Fibroblast of lung (primary cell): Measurements from ENCODE around the gene PALMD. TPM values are rescaled to one million over a fixed set of nuclear protein-coding genes. Genes with fewer than 3 reads are reported as not detected.

Experiments
- DNase-seq, 2 donors: peaks; one replicate each; pipeline versions ENCODE4 v3.0.0 to v3.0.0-alpha.2; 2010; ENCODE audit warnings: low read depth in 2 of 2
- H2AFZ ChIP-seq: 2 replicates; pipeline ENCODE4 v1.5.1; 2012; ENCODE audit warnings: low read length, control low read depth, inconsistent platforms
- H3K27ac ChIP-seq: 2 replicates; pipeline ENCODE4 v1.5.1; 2011; ENCODE audit warnings: low read length, control low read depth; ENCODE audit not compliant: insufficient read depth
- H3K27me3 ChIP-seq: 2 replicates; pipeline ENCODE4 v1.5.1; 2011; ENCODE audit warnings: mild to moderate bottlenecking, low read length; ENCODE audit not compliant: control insufficient read depth, insufficient read depth
- H3K36me3 ChIP-seq: 2 replicates; pipeline ENCODE4 v1.5.1; 2011; ENCODE audit warnings: low read length; ENCODE audit not compliant: control insufficient read depth, insufficient read depth
- H3K4me1 ChIP-seq: 2 replicates; pipeline ENCODE4 v1.5.1; 2011; ENCODE audit warnings: low read length; ENCODE audit not compliant: control insufficient read depth, insufficient read depth; ENCODE audit errors: extremely low read depth
- H3K4me2 ChIP-seq: 2 replicates; pipeline ENCODE4 v1.5.1; 2011; ENCODE audit warnings: low read length, control low read depth; ENCODE audit not compliant: insufficient read depth; ENCODE audit errors: extremely low read depth
- H3K4me3 ChIP-seq, 4 experiments: fragments of 200-600 bp in 1 of 4; sonication (generic) in 1 of 4; replicated peaks in 1 of 4; 2 replicates each; pipeline ENCODE4 v1.5.1; 2011 to 2016; ENCODE audit warnings: low read length in 4 of 4, low read depth in 3 of 4, mild to moderate bottlenecking in 3 of 4, control low read depth in 2 of 4, inconsistent platforms in 1 of 4, mixed read lengths in 1 of 4; ENCODE audit not compliant: insufficient read depth in 1 of 4; ENCODE audit errors: control extremely low read depth in 1 of 4
- H3K79me2 ChIP-seq: 2 replicates; pipeline ENCODE4 v1.5.1; 2012; ENCODE audit warnings: mild to moderate bottlenecking, low read length, inconsistent platforms; ENCODE audit not compliant: control insufficient read depth, insufficient read depth
- H3K9ac ChIP-seq: 2 replicates; pipeline ENCODE4 v1.5.1; 2011; ENCODE audit warnings: mild to moderate bottlenecking, low read length, control low read depth; ENCODE audit not compliant: insufficient read depth
- H3K9me3 ChIP-seq: 2 replicates; pipeline ENCODE4 v1.5.1; 2012; ENCODE audit warnings: low read depth, low read length; ENCODE audit not compliant: control insufficient read depth, insufficient read depth
- H4K20me1 ChIP-seq: 2 replicates; pipeline ENCODE4 v1.5.1; 2011; ENCODE audit warnings: low read length; ENCODE audit not compliant: control insufficient read depth, insufficient read depth; ENCODE audit errors: extremely low read depth
- EZH2 ChIP-seq: IDR thresholded peaks from 2 replicates; pipeline ENCODE4 v1.5.1; 2012; ENCODE audit warnings: low read length, control low read depth, mild to moderate bottlenecking; ENCODE audit errors: missing control alignments
- polyA plus RNA-seq, 2 donors: library from polyadenylated mRNA; depleted of rRNA in 1 of 2; stranded (reverse) in 1 of 2; unstranded in 1 of 2; fragments of >200 nt; gene quantifications; 2 replicates each; pipeline ENCODE4 v1.2.1, GENCODE V29; 2011 to 2012; ENCODE audit warnings: missing spikeins in 1 of 2
- total RNA-seq: library from RNA; depleted of rRNA; stranded (reverse); fragments of >200 nt; gene quantifications from 2 replicates; pipeline ENCODE4 v1.2.1, GENCODE V29; 2014
- TF ChIP-seq, protein P1 (sequence below), 2 donors: IDR thresholded peaks in 1 of 2; conservative IDR thresholded peaks in 1 of 2; 1 replicate in 1 of 2; 2 replicates in 1 of 2; pipeline ENCODE4 v1.5.1; 2011 to 2012; ENCODE audit warnings: low read length in 2 of 2, control low read depth in 1 of 2, inconsistent platforms in 1 of 2, low read depth in 1 of 2, mild to moderate bottlenecking in 1 of 2

The PALMD gene
- total and polyA plus RNA-seq, 2 donors (not counting 1 experiment from before 2014, with no cell fraction given): 1.5 to 31.0 TPM

DNA sequence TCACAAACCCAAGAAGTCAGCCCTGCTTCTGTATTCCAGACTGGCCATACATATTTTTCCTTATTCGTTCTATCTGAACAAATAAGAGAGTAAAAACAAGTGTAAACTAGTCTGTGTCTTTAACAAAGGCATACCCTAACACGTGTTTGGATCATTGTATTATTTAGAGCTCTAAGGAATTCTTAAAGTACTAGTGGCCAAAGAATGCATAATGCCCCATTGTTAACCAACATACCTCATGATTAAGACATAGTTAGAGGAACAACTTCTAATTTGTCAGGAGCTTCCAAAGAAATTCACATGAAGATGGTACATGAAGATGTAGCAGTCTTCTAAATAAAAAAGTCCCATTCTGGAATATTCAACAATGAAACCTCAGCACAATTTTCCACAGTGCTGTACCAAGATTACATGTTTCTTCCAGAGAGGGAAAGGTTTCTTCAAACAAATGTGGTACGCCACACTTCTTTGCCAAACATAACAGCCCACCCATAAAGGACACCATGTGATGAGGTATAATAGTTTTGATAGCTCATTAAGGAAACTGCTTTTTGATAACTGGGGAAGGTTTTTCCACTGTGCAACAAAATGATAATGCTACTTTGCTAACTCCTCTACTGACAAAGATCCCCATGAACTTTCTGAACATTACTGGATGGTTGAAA, 5.0 kb downstream of the PALMD start:
- Histone ChIP-seq H3K4me2 (no peak overlapping the region), H3K9ac (no peak overlapping the region)

DNA sequence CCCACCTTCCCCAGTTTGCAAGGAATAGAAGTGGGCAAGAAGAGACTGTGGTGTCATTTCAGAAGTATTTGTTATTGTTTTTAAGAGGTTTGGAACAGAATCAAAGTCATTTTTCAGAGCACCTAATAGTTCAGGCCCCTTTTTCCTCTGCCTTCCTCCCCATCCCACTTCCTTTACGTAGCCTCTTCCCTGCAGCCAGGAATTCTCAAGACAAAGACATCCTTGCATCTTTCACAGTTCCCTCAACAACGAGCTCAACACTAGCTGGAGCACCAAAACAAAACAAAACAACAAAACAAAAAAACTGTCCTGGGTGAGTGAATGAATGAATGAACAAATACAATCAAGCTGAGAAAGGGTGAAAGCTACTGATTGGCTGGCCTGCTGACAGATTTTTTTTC, 7.0 kb downstream of the PALMD start:
- Histone ChIP-seq H3K4me3 (no peak overlapping the region), H3K36me3 (no peaks in the 10 kb centered on the region), H3K4me2 (no peak overlapping the region), H2AFZ (no peak overlapping the region), H3K27me3 (no peaks in the 10 kb centered on the region), H3K9me3 (no peaks in the 10 kb centered on the region), H3K27ac (no peak overlapping the region), H3K79me2 (no peaks in the 10 kb centered on the region), H4K20me1 (no peaks in the 10 kb centered on the region), H3K9ac (no peak overlapping the region), H3K4me1 (no peaks in the 10 kb centered on the region)
- DNase-seq: peak in 1 of 2 donors; percentile 82
- TF ChIP-seq, protein P1, sequence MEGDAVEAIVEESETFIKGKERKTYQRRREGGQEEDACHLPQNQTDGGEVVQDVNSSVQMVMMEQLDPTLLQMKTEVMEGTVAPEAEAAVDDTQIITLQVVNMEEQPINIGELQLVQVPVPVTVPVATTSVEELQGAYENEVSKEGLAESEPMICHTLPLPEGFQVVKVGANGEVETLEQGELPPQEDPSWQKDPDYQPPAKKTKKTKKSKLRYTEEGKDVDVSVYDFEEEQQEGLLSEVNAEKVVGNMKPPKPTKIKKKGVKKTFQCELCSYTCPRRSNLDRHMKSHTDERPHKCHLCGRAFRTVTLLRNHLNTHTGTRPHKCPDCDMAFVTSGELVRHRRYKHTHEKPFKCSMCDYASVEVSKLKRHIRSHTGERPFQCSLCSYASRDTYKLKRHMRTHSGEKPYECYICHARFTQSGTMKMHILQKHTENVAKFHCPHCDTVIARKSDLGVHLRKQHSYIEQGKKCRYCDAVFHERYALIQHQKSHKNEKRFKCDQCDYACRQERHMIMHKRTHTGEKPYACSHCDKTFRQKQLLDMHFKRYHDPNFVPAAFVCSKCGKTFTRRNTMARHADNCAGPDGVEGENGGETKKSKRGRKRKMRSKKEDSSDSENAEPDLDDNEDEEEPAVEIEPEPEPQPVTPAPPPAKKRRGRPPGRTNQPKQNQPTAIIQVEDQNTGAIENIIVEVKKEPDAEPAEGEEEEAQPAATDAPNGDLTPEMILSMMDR (conservative IDR thresholded peaks at IDR 0.05 in 1 of 2, IDR thresholded peaks at IDR 0.05 in 1 of 2; ENCODE audit: low read depth in 1 of 2, low read length in 2 of 2): no peak
- no peak for TF ChIP-seq EZH2

More for the DNA sequence above, 5.0 kb downstream of the PALMD start:
- no peak for TF ChIP-seq EZH2
- TF ChIP-seq, protein P1 (conservative IDR thresholded peaks at IDR 0.05 in 1 of 2, IDR thresholded peaks at IDR 0.05 in 1 of 2; ENCODE audit: low read depth in 1 of 2, low read length in 2 of 2): no peak
- no peaks in the 10 kb centered on the region for H3K27me3 ChIP-seq
- no peaks in the 10 kb centered on the region for H3K9me3 ChIP-seq
- DNase-seq: peak in 1 of 2 donors; percentile 75
- H3K36me3 ChIP-seq: no peaks in the 10 kb centered on the region
- H3K27ac ChIP-seq: no peak overlapping the region
- H4K20me1 ChIP-seq: no peaks in the 10 kb centered on the region
- no peak overlapping the region for H3K4me3 ChIP-seq
- H2AFZ ChIP-seq: no peak overlapping the region
- H3K4me1 ChIP-seq: no peaks in the 10 kb centered on the region
- H3K79me2 ChIP-seq: no peaks in the 10 kb centered on the region

DNA sequence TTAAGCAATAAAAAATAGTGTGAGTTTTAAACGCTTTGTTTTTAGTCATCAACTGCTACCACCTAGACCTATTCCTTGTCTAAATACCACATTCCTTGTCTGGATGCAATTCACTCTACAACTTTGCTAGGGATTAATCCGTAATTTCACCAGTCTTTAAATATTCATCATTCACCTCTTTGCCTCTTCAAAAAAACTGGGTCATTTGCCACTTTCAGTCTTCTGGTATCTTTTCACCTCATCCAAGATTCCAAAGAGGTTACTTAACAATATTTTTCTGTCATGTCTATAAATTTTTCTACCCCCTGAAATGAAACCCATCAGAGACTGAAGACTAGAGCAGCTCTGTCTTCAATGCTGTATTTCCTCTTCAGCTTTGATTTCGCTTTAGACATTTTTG, 9.5 kb downstream of the PALMD start:
- Histone ChIP-seq H3K9ac (no peak overlapping the region), H3K79me2 (no peaks in the 10 kb centered on the region), H3K9me3 (no peaks in the 10 kb centered on the region), H3K36me3 (no peaks in the 10 kb centered on the region), H4K20me1 (no peaks in the 10 kb centered on the region), H3K4me3 (no peak overlapping the region), H2AFZ (no peak overlapping the region), H3K27me3 (no peaks in the 10 kb centered on the region), H3K4me2 (no peak overlapping the region), H3K27ac (no peak overlapping the region), H3K4me1 (peaks cover 5% of the 10 kb centered on the region)
- no peak for DNase-seq
- TF ChIP-seq EZH2: no peak
- TF ChIP-seq, protein P1 (conservative IDR thresholded peaks at IDR 0.05 in 1 of 2, IDR thresholded peaks at IDR 0.05 in 1 of 2; ENCODE audit: low read depth in 1 of 2, low read length in 2 of 2): no peak
